HUES6 (cell line): ENCODE measurements around the gene DSCAM.

Experiments
- H3K27ac ChIP-seq: 2 replicates; pipeline ENCODE4 v1.7.0; 2013; ENCODE audit warnings: low read depth, mild to moderate bottlenecking, low read length, inconsistent platforms
- H3K27me3 ChIP-seq: 2 replicates; pipeline ENCODE4 v1.6.1; 2013; ENCODE audit warnings: low read length; ENCODE audit not compliant: control insufficient read depth, insufficient read depth
- H3K36me3 ChIP-seq: 2 replicates; pipeline ENCODE4 v1.6.1; 2013; ENCODE audit warnings: low read length; ENCODE audit not compliant: control insufficient read depth, insufficient read depth
- H3K4me1 ChIP-seq: 2 replicates; pipeline ENCODE4 v1.6.1; 2013; ENCODE audit warnings: low read length; ENCODE audit not compliant: control insufficient read depth, insufficient read depth
- H3K4me3 ChIP-seq: 2 replicates; pipeline ENCODE4 v1.5.1; 2013; ENCODE audit warnings: low read depth, low read length
- H3K9ac ChIP-seq: one replicate; pipeline ENCODE4 v1.6.1; 2013; ENCODE audit warnings: mild to moderate bottlenecking, low read length
- H3K9me3 ChIP-seq: 2 replicates; pipeline ENCODE4 v1.6.1; 2013; ENCODE audit warnings: low read depth, low read length; ENCODE audit not compliant: control insufficient read depth, insufficient read depth

DSCAM gene

GRCh38 chr21:40553781-40554180 lies 293.2 kb downstream of the DSCAM start:
- no peak overlapping the region for H3K9ac ChIP-seq
- H3K4me3 ChIP-seq, result no peak overlapping the region
- H3K27me3 ChIP-seq, result no peaks in the 10 kb centered on the region
- H3K27ac ChIP-seq, result no peak overlapping the region
- H3K9me3 ChIP-seq, result peaks cover 18% of the 10 kb centered on the region; the same call in 1 of the 2 replicates
- no peaks in the 10 kb centered on the region for H3K4me1 ChIP-seq
- no peaks in the 10 kb centered on the region for H3K36me3 ChIP-seq

DNA sequence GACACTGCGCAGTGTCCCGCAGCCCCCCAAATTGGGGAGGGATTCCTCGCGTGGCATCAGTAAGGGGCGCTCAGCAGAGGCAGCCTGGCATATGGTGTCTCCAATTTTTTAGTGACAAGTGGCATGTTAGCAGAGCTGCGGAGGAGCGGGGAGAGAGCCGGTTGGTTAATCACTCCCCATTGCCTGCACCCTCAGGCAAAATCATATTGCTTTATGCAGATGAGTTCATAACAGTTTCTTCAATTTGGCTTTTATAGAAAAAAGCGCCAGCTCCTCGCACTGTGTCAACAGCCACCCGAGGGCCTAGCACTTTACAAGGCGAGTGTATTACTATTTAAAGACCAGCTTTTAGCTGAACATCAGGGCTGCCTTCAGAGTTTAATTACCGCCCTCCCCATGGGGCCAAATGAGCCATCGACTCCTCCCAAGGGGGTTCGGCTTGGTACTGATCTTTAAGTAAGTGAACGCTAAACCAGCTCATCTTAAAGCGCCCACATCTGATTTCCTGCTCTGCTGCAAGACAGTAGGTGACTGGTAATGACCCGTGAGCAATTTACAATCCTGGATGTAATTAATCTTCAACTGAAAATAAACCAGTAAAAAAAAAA lies 298.9 kb downstream of the DSCAM start:
- no peak overlapping the region for H3K4me3 ChIP-seq

DNA sequence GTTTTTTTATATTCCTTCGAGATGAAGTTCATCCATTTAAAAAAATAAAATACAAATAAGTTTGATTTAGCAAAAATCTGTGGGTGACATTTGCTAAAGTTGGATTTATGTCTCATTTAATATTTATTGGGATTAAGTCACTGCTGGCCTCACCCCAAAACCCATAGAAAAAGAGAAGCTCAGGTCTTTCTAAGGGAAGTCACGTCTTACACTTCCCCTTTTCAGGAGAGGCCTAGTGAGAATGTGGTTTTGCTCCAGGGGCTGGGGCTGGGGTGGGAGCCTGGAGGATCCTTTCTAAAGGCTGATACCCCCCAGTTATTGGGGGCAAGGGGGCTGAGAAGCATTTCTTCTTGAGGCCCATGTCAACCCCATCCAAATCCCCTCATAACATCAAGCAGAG lies 300.3 kb downstream of the DSCAM start:
- peaks cover 36% of the 10 kb centered on the region for H3K9me3 ChIP-seq
- no peak overlapping the region for H3K27ac ChIP-seq
- no peaks in the 10 kb centered on the region for H3K27me3 ChIP-seq

More for the DNA sequence above, 298.9 kb downstream of the DSCAM start:
- H3K36me3 ChIP-seq, result no peaks in the 10 kb centered on the region
- H3K27ac ChIP-seq, result no peak overlapping the region
- H3K9me3 ChIP-seq, result peaks cover 38% of the 10 kb centered on the region
- peaks cover 5% of the 10 kb centered on the region; the same call in 1 of the 2 replicates for H3K4me1 ChIP-seq
- no peak overlapping the region for H3K9ac ChIP-seq
- H3K27me3 ChIP-seq, result no peaks in the 10 kb centered on the region

DNA sequence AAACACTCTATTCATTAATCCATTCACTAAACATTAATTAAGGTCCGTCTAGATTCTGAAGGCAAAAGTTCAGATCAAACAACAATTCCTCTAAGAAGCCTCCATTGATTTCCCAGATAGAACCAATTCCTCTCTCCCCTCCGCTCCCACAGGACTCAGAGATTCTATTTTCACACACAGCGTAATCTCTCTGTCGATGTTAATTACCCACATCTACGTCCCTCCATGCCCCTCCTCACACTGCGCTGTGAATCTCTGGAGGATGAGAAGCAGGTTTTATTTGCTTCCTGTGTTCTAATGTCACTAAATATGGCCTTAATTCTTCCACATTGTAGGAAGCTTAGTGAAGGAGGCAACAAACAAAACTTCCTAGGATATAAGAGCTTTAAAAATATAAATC lies 306.7 kb downstream of the DSCAM start:
- H3K36me3 ChIP-seq, result no peaks in the 10 kb centered on the region
- no peak overlapping the region for H3K9ac ChIP-seq
- H3K27ac ChIP-seq, result no peak overlapping the region
- H3K4me1 ChIP-seq, result no peaks in the 10 kb centered on the region
- H3K4me3 ChIP-seq, result no peak overlapping the region
- no peaks in the 10 kb centered on the region for H3K27me3 ChIP-seq
- peaks cover 17% of the 10 kb centered on the region for H3K9me3 ChIP-seq

More for the DNA sequence above, 300.3 kb downstream of the DSCAM start:
- Histone ChIP-seq H3K36me3 (no peaks in the 10 kb centered on the region), H3K9ac (no peak overlapping the region), H3K4me3 (no peak overlapping the region), H3K4me1 (peaks cover 5% of the 10 kb centered on the region; the same call in 1 of the 2 replicates)

DNA sequence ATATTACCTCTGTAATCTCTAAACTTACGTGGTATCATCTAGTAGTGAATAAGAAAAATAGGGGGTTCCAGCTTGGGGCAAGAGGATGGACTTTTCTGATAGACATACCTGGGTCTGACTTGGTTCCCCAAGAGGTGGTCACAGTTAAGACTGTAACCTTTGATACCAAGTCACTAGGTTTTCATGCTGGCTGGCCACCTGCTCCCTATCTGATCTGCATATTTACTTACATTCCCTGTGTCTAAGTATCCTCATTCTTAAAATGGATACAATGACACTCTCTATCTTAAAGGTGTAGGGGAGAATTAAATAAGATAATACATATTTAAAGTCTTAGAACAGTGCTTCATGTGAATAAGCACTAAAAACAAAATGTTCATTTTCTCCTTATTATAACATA lies 312.1 kb downstream of the DSCAM start:
- Histone ChIP-seq H3K9me3 (no peaks in the 10 kb centered on the region), H3K27me3 (no peaks in the 10 kb centered on the region)

DNA sequence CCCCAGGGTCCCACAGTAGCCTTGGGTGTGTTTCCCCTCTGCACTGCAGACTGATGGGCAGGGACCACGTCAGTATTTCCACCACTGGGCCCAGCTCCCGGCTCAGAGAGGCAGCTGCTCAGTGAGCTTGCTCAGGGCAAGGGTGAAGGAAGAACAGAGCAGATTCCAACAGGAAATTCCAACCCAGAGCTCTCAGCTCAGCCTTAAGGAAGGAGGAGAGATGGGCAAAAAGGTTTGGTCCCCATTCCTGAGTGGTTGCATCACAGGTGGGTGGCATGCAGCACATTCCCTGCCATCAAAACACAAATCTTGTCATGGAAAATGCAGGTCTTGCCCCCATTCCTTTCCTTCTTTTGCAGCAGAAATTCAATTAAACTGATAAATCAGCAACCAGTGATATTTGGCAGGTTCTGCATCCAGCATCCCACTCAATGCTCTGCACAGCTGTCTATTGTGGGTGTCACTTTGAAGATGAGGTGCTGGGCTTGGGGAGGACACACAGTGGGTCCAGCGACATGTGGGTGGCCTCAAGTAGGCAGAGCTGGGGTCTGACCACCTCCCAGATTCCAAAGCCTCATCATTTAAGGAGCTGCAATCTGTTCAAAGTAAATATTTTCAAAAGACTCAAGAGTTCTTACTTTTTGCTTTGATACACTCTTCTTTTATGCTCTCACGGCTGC lies 315.4 kb downstream of the DSCAM start:
- H3K9me3 ChIP-seq, result peaks cover 13% of the 10 kb centered on the region

More for the DNA sequence above, 312.1 kb downstream of the DSCAM start:
- Histone ChIP-seq H3K27ac (no peak overlapping the region), H3K9ac (no peak overlapping the region), H3K4me3 (no peak overlapping the region), H3K4me1 (no peaks in the 10 kb centered on the region), H3K36me3 (no peaks in the 10 kb centered on the region)

DNA sequence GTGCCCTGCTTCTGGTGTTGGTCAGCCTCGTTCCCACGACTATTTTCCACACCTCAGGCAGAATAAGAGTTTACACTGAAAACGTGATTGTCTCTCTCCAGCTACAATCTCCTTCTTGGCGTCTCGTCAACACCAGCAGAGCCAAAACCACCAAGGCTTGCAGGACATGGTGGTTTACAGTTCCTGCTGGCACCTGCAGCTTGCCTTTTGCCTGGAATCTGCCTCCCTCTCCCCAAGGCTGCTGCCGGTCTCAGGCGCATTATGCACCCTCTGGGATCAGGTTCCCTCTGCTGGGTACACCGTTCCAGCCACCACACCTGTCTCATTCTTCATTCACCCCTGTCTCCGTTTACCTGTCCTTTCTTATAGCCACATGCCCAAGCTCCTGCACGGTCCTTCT lies 315.9 kb downstream of the DSCAM start:
- no peak overlapping the region for H3K27ac ChIP-seq
- H3K4me1 ChIP-seq, result no peaks in the 10 kb centered on the region
- no peak overlapping the region for H3K4me3 ChIP-seq
- H3K9me3 ChIP-seq, result peaks cover 16% of the 10 kb centered on the region
- no peak overlapping the region for H3K9ac ChIP-seq
- H3K27me3 ChIP-seq, result no peaks in the 10 kb centered on the region
- H3K36me3 ChIP-seq, result no peaks in the 10 kb centered on the region

More for the DNA sequence above, 315.4 kb downstream of the DSCAM start:
- Histone ChIP-seq H3K27me3 (no peaks in the 10 kb centered on the region), H3K36me3 (no peaks in the 10 kb centered on the region), H3K4me3 (no peak overlapping the region), H3K9ac (no peak overlapping the region), H3K4me1 (no peaks in the 10 kb centered on the region), H3K27ac (no peak overlapping the region)

DNA sequence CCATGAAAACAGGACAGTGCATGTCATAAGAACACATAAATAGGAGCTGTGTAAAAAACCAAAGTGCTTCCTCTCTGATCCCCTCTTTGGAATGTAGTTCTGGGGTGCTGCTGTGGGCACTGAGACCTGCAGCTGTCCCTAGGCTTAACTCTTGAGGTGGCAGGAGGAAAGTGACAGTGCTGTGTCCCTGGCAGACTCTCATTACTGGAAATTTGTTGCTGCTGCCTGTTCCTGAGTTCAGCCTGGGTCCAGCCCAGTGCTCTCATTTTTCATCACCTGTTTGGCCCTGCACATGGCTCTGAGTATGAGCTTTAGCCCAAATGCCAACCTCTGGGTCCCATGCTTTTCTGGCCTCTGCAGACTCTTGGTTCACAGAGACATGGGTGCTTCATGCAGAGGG lies 329.3 kb downstream of the DSCAM start:
- no peak overlapping the region for H3K27ac ChIP-seq
- no peaks in the 10 kb centered on the region for H3K27me3 ChIP-seq
- no peak overlapping the region for H3K9ac ChIP-seq
- H3K36me3 ChIP-seq, result no peaks in the 10 kb centered on the region
- H3K4me3 ChIP-seq, result no peak overlapping the region
- peaks cover 6% of the 10 kb centered on the region for H3K4me1 ChIP-seq
- H3K9me3 ChIP-seq, result no peaks in the 10 kb centered on the region

DNA sequence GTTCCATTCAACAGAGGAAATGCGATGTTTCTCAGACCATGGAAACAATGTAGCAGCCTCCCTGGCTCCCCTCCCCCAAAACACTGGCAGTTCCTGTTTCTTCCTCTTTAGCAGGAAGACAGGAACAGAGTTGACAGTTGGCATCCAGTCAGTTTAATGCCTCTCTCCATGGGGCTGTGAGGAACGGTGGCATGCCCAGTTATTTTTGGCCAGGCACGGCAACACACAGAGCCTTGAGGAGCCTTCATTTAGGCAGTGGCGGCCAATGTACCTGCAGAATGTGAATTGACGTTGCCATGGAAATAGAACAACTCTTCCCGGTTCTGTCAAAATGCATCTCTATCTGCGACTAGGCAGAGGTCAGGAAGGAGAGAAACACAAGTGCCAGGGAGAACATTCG lies 330.6 kb downstream of the DSCAM start:
- no peak overlapping the region for H3K9ac ChIP-seq

GRCh38 chr21:40512590-40512989 lies 334.4 kb downstream of the DSCAM start:
- Histone ChIP-seq H3K27me3 (no peaks in the 10 kb centered on the region), H3K36me3 (no peaks in the 10 kb centered on the region), H3K9me3 (no peaks in the 10 kb centered on the region; the same call in 1 of the 2 replicates), H3K9ac (no peak overlapping the region), H3K4me3 (no peak overlapping the region), H3K4me1 (peaks cover 6% of the 10 kb centered on the region), H3K27ac (no peak overlapping the region)

More for the DNA sequence above, 330.6 kb downstream of the DSCAM start:
- Histone ChIP-seq H3K27me3 (no peaks in the 10 kb centered on the region), H3K4me3 (no peak overlapping the region), H3K9me3 (no peaks in the 10 kb centered on the region; the same call in 1 of the 2 replicates), H3K4me1 (peaks cover 6% of the 10 kb centered on the region), H3K27ac (no peak overlapping the region), H3K36me3 (no peaks in the 10 kb centered on the region)

- no peak overlapping the region for H3K9ac ChIP-seq
- no peaks in the 10 kb centered on the region; the same call in 1 of the 2 replicates for H3K9me3 ChIP-seq
- no peak overlapping the region for H3K27ac ChIP-seq
- no peaks in the 10 kb centered on the region; the same call in 1 of the 2 replicates for H3K27me3 ChIP-seq
- H3K36me3 ChIP-seq, result no peaks in the 10 kb centered on the region
- no peaks in the 10 kb centered on the region for H3K4me1 ChIP-seq
- no peak overlapping the region for H3K4me3 ChIP-seq
These were observed 339.0 kb downstream of the DSCAM start for GRCh38 chr21:40507978-40508377.
